Measurements from ENCODE around the gene THAP12.

GRCh38 chr11:76329983-76330382, 50.9 kb downstream of the THAP12 start:
- TF ChIP-seq RELA (CRISPR knock-in tag; IDR thresholded peaks at IDR 0.05; ENCODE audit: borderline replicate concordance), result no peak
- TF ChIP-seq FOXK1 (CRISPR knock-in tag; IDR thresholded peaks at IDR 0.05), result no peak
- no peak for TF ChIP-seq CTCF (IDR thresholded peaks at IDR 0.05)
- TF ChIP-seq ARID4B (CRISPR knock-in tag; IDR thresholded peaks at IDR 0.05; ENCODE audit: borderline replicate concordance), result no peak
- no peak for TF ChIP-seq TEAD4 (CRISPR knock-in tag; IDR thresholded peaks at IDR 0.05)
- no peak for TF ChIP-seq JUN (CRISPR knock-in tag; IDR thresholded peaks at IDR 0.05)
- TF ChIP-seq CBFB (CRISPR knock-in tag; IDR thresholded peaks at IDR 0.05; ENCODE audit: low read depth), result no peak
